GM19328 (cell line): ENCODE measurements around the gene NPAS2.

ENCODE experiments used
- ATAC-seq: cut with Tn5 transposase; IDR thresholded peaks from one replicate; pipeline ENCODE4 v1.9.1; 2021; ENCODE audit warnings: mild to moderate bottlenecking, moderate library complexity; ENCODE audit not compliant: unreplicated experiment

NPAS2 gene

GRCh38 chr2:100819370-100820272, at the start of gene NPAS2:
Gene NPAS2 (plus strand): TSS chr2:100820139. CDS start chr2:100904755, 84,616 bp downstream.
- ATAC-seq = no peak

GRCh38 chr2:100771125-100771524, 48.8 kb upstream of the NPAS2 start:
- ATAC-seq = no peak

GRCh38 chr2:100773538-100773937, 46.4 kb upstream of the NPAS2 start:
- no peak for ATAC-seq

GRCh38 chr2:100776445-100776844, 43.5 kb upstream of the NPAS2 start:
- ATAC-seq = no peak

- ATAC-seq = no peak
Observed at GRCh38 chr2:100778637-100779450, 41.1 kb upstream of the NPAS2 start.

- ATAC-seq = no peak
Observed at GRCh38 chr2:100779908-100780202, 40.1 kb upstream of the NPAS2 start.

GRCh38 chr2:100780203-100781008, 39.5 kb upstream of the NPAS2 start:
- no peak for ATAC-seq

- no peak for ATAC-seq
Observed at GRCh38 chr2:100781009-100781325, 39.0 kb upstream of the NPAS2 start.

- ATAC-seq = no peak
Observed at GRCh38 chr2:100781523-100782379, 38.2 kb upstream of the NPAS2 start.

- ATAC-seq = no peak
Observed at GRCh38 chr2:100782380-100782878, 37.5 kb upstream of the NPAS2 start.

GRCh38 chr2:100783987-100784386, 36.0 kb upstream of the NPAS2 start:
- no peak for ATAC-seq

- no peak for ATAC-seq
Observed at GRCh38 chr2:100784681-100785080, 35.3 kb upstream of the NPAS2 start.

- no peak for ATAC-seq
Observed at GRCh38 chr2:100785626-100786296, 34.2 kb upstream of the NPAS2 start.

GRCh38 chr2:100786297-100786658, 33.7 kb upstream of the NPAS2 start:
- no peak for ATAC-seq

GRCh38 chr2:100786985-100787384, 33.0 kb upstream of the NPAS2 start:
- no peak for ATAC-seq

- ATAC-seq = no peak
Observed at GRCh38 chr2:100789361-100789760, 30.6 kb upstream of the NPAS2 start.

GRCh38 chr2:100791294-100791935, 28.5 kb upstream of the NPAS2 start:
- no peak for ATAC-seq

GRCh38 chr2:100791936-100792308, 28.0 kb upstream of the NPAS2 start:
- no peak for ATAC-seq

GRCh38 chr2:100793220-100793619, 26.7 kb upstream of the NPAS2 start:
- no peak for ATAC-seq
